Mesendoderm (in vitro differentiated cells): ENCODE measurements around the gene PLA2G4B.

Experiments used
- DNase-seq: peaks from one replicate; pipeline ENCODE4 v3.0.0; 2013
- H2AK5ac ChIP-seq: 2 replicates; pipeline ENCODE4 v1.6.1; 2013; ENCODE audit warnings: low read length, inconsistent platforms
- H2BK120ac ChIP-seq: 2 replicates; pipeline ENCODE4 v1.6.1; 2013; ENCODE audit warnings: low read depth, mild to moderate bottlenecking, low read length, moderate library complexity, mixed read lengths
- H2BK15ac ChIP-seq: replicated peaks from 2 replicates; pipeline ENCODE4 v1.6.1; 2013; ENCODE audit warnings: low read depth, mild to moderate bottlenecking, moderate library complexity
- H2BK5ac ChIP-seq: 2 replicates; pipeline ENCODE4 v1.6.1; 2013; ENCODE audit warnings: low read length, inconsistent platforms
- H3K18ac ChIP-seq: 2 replicates; pipeline ENCODE4 v1.6.1; 2013; ENCODE audit warnings: mild to moderate bottlenecking, low read length, mixed read lengths
- H3K23ac ChIP-seq: one replicate; pipeline ENCODE4 v1.6.1; 2013; ENCODE audit warnings: low read length
- H3K27ac ChIP-seq: 2 replicates; pipeline ENCODE4 v1.5.1; 2013; ENCODE audit warnings: low read depth, mild to moderate bottlenecking, inconsistent platforms, low read length, moderate library complexity
- H3K27me3 ChIP-seq: 2 replicates; pipeline ENCODE4 v1.6.1; 2013; ENCODE audit warnings: low read length, control low read depth, mild to moderate bottlenecking, inconsistent platforms; ENCODE audit not compliant: insufficient read depth, poor library complexity
- H3K36me3 ChIP-seq: 2 replicates; pipeline ENCODE4 v1.6.1; 2013; ENCODE audit warnings: low read length, inconsistent platforms; ENCODE audit not compliant: control insufficient read depth, insufficient read depth
- H3K4ac ChIP-seq: one replicate; pipeline ENCODE4 v1.6.1; 2013; ENCODE audit warnings: low read depth, mild to moderate bottlenecking, low read length, moderate library complexity
- H3K4me1 ChIP-seq: 2 replicates; pipeline ENCODE4 v1.6.1; 2013; ENCODE audit warnings: low read depth, low read length, inconsistent platforms; ENCODE audit not compliant: control insufficient read depth
- H3K4me2 ChIP-seq: 2 replicates; pipeline ENCODE4 v1.6.1; 2013; ENCODE audit warnings: low read length
- H3K4me3 ChIP-seq: 2 replicates; pipeline ENCODE4 v1.5.1; 2013; ENCODE audit warnings: mild to moderate bottlenecking, low read length
- H3K56ac ChIP-seq: one replicate; pipeline ENCODE4 v1.6.1; 2013; ENCODE audit warnings: low read length
- H3K79me1 ChIP-seq: 2 replicates; pipeline ENCODE4 v1.6.1; 2013; ENCODE audit warnings: low read length, inconsistent platforms
- H3K79me2 ChIP-seq: 2 replicates; pipeline ENCODE4 v1.6.1; 2013; ENCODE audit warnings: mild to moderate bottlenecking, low read length; ENCODE audit not compliant: control insufficient read depth, insufficient read depth
- H3K9ac ChIP-seq: 2 replicates; pipeline ENCODE4 v1.6.1; 2013; ENCODE audit warnings: low read length, inconsistent platforms
- H4K5ac ChIP-seq: one replicate; pipeline ENCODE4 v1.6.1; 2013; ENCODE audit warnings: low read length
- H4K8ac ChIP-seq: one replicate; pipeline ENCODE4 v1.6.1; 2013; ENCODE audit warnings: low read depth, mild to moderate bottlenecking, control low read depth, low read length, moderate library complexity
- WGBS: extraction: QIAGEN DNeasy Blood & Tissue Kit; methylation state at CpG from one replicate; pipeline ENCODE4 v1.1.7; 2013; ENCODE audit warnings: low lambda C conversion rate, missing lambda C conversion rate; ENCODE audit not compliant: insufficient coverage; ENCODE audit errors: extremely low coverage; 5-methylcytosine and 5-hydroxymethylcytosine counted together

PLA2G4B gene

GRCh38 chr15:41798607-41799487 lies 39.8 kb upstream of the PLA2G4B start:
- H3K4ac ChIP-seq = no peak overlapping the region
- no peaks in the 10 kb centered on the region for H3K27me3 ChIP-seq
- H3K79me1 ChIP-seq = no peaks in the 10 kb centered on the region
- H2BK15ac ChIP-seq = no peak overlapping the region
- no peak overlapping the region for H2BK120ac ChIP-seq
- no peak overlapping the region for H3K23ac ChIP-seq
- no peak overlapping the region for H2AK5ac ChIP-seq
- H2BK5ac ChIP-seq = no peak overlapping the region
- H3K4me3 ChIP-seq = no peak overlapping the region
- no peak overlapping the region for H3K56ac ChIP-seq
- H3K4me2 ChIP-seq = no peak overlapping the region
- H3K27ac ChIP-seq = no peak overlapping the region
- no peak overlapping the region for H4K8ac ChIP-seq
- no peak overlapping the region for H3K9ac ChIP-seq
- no CpG with 5 or more reads among the region's 9 CpGs for WGBS
- no peak for DNase-seq
- H3K36me3 ChIP-seq = no peaks in the 10 kb centered on the region
- no peak overlapping the region for H3K18ac ChIP-seq
- H3K79me2 ChIP-seq = no peaks in the 10 kb centered on the region
- no peak overlapping the region for H4K5ac ChIP-seq
- H3K4me1 ChIP-seq = no peaks in the 10 kb centered on the region

- Histone ChIP-seq H3K36me3 (no peaks in the 10 kb centered on the region), H4K8ac (no peak overlapping the region), H3K27me3 (no peaks in the 10 kb centered on the region), H3K56ac (no peak overlapping the region), H3K79me2 (no peaks in the 10 kb centered on the region), H3K4me2 (no peak overlapping the region), H2BK5ac (no peak overlapping the region), H3K4ac (no peak overlapping the region), H3K23ac (no peak overlapping the region), H2BK15ac (no peak overlapping the region), H3K18ac (no peak overlapping the region), H2BK120ac (no peak overlapping the region), H3K79me1 (no peaks in the 10 kb centered on the region), H3K4me1 (no peaks in the 10 kb centered on the region), H2AK5ac (no peak overlapping the region), H3K27ac (no peak overlapping the region), H3K4me3 (no peak overlapping the region), H3K9ac (no peak overlapping the region), H4K5ac (no peak overlapping the region)
- WGBS = no CpG with 5 or more reads among the region's 5 CpGs
- no peak for DNase-seq
Observed at GRCh38 chr15:41799488-41799805, 39.2 kb upstream of the PLA2G4B start.

- Histone ChIP-seq H3K27ac (no peak overlapping the region), H3K23ac (no peak overlapping the region), H4K8ac (no peak overlapping the region), H3K27me3 (no peaks in the 10 kb centered on the region), H4K5ac (no peak overlapping the region), H2BK5ac (no peak overlapping the region), H2BK15ac (no peak overlapping the region), H3K18ac (no peak overlapping the region), H2BK120ac (no peak overlapping the region), H2AK5ac (no peak overlapping the region), H3K36me3 (no peaks in the 10 kb centered on the region), H3K79me2 (no peaks in the 10 kb centered on the region), H3K56ac (no peak overlapping the region), H3K4me1 (no peaks in the 10 kb centered on the region), H3K4ac (no peak overlapping the region), H3K9ac (no peak overlapping the region), H3K4me2 (no peak overlapping the region), H3K4me3 (no peak overlapping the region), H3K79me1 (no peaks in the 10 kb centered on the region)
- DNase-seq = no peak
- WGBS = no CpG with 5 or more reads among the region's 3 CpGs
Observed at GRCh38 chr15:41801185-41801584, 37.5 kb upstream of the PLA2G4B start.

DNA sequence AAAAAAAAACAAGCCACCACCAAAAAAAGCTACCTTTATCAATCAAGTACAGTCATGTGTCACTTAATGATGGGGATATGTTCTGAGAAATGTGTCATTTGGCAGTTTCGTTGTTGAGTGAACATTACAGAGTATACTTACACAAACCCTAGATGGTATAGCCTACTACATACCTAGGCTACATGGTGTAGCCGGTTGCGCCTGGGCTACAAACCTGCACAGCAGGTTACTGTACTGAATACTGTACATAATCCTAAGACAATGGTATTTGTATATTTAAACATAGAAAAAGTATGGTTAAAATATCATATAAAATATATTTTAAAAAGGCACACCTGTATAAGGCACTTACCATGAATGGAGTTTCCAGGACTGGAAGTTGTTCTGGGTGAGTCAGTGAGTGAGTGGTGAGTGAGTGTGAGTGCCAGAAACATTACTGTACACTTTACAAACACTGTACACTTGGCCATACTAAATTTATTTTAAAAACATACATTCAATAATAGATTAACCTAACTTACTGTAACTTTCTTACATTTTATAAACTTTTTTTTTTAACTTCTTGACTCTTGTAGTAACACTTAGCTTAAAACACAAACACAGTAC lies 36.7 kb upstream of the PLA2G4B start:
- no peak overlapping the region for H2BK120ac ChIP-seq
- H3K4me1 ChIP-seq = no peaks in the 10 kb centered on the region
- no CpG with 5 or more reads among the region's 3 CpGs for WGBS
- no peaks in the 10 kb centered on the region for H3K79me2 ChIP-seq
- H4K8ac ChIP-seq = no peak overlapping the region
- DNase-seq = no peak
- no peak overlapping the region for H3K27ac ChIP-seq
- H3K4me3 ChIP-seq = no peak overlapping the region
- H2AK5ac ChIP-seq = no peak overlapping the region
- H2BK5ac ChIP-seq = no peak overlapping the region
- H4K5ac ChIP-seq = no peak overlapping the region
- no peaks in the 10 kb centered on the region for H3K27me3 ChIP-seq
- no peak overlapping the region for H2BK15ac ChIP-seq
- no peak overlapping the region for H3K4ac ChIP-seq
- H3K18ac ChIP-seq = no peak overlapping the region
- H3K36me3 ChIP-seq = no peaks in the 10 kb centered on the region
- no peak overlapping the region for H3K9ac ChIP-seq
- H3K23ac ChIP-seq = no peak overlapping the region
- no peak overlapping the region for H3K56ac ChIP-seq
- H3K79me1 ChIP-seq = no peaks in the 10 kb centered on the region
- H3K4me2 ChIP-seq = no peak overlapping the region

GRCh38 chr15:41804361-41804760 lies 34.3 kb upstream of the PLA2G4B start:
- no peak overlapping the region for H3K27ac ChIP-seq
- H4K8ac ChIP-seq = no peak overlapping the region
- no peaks in the 10 kb centered on the region for H3K36me3 ChIP-seq
- H3K18ac ChIP-seq = no peak overlapping the region
- no peak overlapping the region for H2BK5ac ChIP-seq
- H2BK120ac ChIP-seq = no peak overlapping the region
- H2AK5ac ChIP-seq = no peak overlapping the region
- no CpG with 5 or more reads among the region's 2 CpGs for WGBS
- no peak for DNase-seq
- no peaks in the 10 kb centered on the region for H3K79me2 ChIP-seq
- H4K5ac ChIP-seq = no peak overlapping the region
- no peak overlapping the region for H2BK15ac ChIP-seq
- no peak overlapping the region for H3K4me3 ChIP-seq
- no peaks in the 10 kb centered on the region for H3K27me3 ChIP-seq
- no peak overlapping the region for H3K4ac ChIP-seq
- no peaks in the 10 kb centered on the region for H3K4me1 ChIP-seq
- H3K9ac ChIP-seq = no peak overlapping the region
- H3K79me1 ChIP-seq = no peaks in the 10 kb centered on the region
- H3K23ac ChIP-seq = no peak overlapping the region
- H3K56ac ChIP-seq = no peak overlapping the region
- H3K4me2 ChIP-seq = no peak overlapping the region
